GM19023 (cell line): ENCODE measurements around the gene GIPC3.
"Not testable (repeated sequence)": the region's sequence is repeated elsewhere in the genome, so short reads cannot be mapped to it uniquely, and the experiment has no call there.

Source experiments
- ATAC-seq: cut with Tn5 transposase; IDR thresholded peaks from one replicate; pipeline ENCODE4 v1.9.1; 2021; ENCODE audit warnings: mild to moderate bottlenecking, moderate library complexity; ENCODE audit not compliant: unreplicated experiment

The GIPC3 gene

DNA sequence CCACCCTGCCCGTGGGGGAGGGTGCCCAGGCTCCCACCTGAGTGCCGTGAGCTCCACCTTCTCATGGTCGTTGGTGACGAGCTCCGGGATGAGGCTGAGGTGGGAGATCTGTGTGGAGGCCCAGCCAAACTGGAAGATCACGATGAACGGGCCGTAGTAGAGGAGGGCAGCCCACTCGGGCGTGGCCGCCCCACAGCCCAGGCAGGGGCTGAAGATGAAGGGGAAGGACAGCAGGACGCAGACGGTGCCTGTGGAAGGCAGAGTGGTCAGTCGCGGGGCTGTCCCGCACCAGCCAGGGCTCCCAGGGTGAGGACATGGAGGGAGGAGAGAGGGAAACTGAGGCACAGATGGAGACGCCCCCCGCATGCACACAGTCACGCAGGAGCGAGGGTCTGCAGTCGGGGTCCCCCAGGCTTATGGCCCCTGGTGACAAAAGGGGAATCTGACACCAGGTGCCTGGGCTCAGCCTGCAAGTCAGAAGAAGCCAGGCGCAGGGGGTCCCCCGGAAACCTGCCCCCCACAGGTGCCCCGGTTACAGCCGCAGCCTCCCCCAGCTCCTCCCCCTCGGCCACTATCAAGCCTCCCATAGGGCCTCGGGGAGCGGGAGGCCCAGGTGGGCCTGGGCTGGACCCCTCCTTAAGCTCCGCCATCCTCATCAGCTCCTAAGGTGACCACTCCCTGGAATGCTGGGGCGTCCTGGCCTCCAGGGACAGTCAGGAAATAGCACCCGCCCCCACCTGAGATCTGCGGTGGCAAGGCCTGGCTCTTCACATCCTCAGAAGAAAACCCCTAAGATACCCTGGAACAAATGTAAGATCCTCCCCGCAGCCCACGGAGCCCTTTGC, 34.1 kb upstream of the GIPC3 start:
- no peak for ATAC-seq

DNA sequence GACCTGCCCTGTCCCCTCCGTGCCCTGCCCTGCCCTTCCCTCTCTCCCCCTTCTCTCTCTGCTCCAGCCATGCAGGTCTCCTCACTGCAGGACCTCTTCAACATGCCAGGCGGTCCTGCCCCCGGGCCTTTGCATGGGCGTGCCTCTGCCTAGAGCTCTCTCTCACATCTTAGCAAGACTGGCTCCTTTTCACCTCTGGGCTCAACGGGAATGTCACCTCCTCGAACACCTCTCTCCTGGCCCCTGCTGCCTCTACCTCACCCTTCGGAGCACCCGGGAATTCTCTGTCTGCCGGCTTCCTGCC, 33.5 kb upstream of the GIPC3 start:
- no peak for ATAC-seq

DNA sequence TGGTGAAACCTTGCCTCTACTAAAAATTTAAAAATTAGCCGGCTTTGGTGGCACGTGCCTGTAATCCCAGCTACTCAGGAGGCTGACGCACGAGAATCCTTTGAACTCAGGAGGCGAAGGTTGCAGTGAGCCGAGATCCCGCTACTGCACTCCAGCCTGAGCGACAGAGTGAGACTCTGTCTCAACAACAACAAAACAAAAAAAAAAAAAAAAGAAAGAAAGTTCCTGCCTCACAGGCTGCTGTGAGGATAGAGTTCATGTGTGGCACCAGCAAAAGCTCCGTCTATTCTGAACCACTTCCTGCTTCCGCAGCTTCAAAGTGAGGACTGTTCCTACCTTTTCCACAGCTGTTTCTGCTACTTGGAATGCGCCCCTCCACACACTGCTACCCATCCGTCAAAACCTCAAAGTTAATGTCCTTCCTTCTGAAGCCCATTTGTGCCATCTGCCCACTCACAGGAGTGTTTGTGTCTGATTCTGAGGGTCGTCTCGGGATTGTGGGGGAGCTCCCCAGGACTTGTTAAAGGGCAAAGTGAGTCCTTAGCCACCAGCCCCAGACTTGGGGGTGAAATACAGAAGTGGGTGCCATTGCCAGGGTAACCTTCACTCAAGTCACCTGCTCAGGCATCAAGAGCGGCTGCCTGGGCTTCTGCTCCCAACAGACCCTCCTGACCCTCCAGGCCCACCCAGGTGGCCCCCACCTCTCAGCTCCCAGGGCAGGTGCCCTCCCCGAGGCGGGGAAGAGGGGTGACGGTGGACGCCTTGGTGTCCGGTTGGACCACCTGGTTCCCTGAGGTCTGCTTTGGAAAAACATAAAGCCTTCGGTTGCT, 30.8 kb upstream of the GIPC3 start:
- no peak for ATAC-seq

DNA sequence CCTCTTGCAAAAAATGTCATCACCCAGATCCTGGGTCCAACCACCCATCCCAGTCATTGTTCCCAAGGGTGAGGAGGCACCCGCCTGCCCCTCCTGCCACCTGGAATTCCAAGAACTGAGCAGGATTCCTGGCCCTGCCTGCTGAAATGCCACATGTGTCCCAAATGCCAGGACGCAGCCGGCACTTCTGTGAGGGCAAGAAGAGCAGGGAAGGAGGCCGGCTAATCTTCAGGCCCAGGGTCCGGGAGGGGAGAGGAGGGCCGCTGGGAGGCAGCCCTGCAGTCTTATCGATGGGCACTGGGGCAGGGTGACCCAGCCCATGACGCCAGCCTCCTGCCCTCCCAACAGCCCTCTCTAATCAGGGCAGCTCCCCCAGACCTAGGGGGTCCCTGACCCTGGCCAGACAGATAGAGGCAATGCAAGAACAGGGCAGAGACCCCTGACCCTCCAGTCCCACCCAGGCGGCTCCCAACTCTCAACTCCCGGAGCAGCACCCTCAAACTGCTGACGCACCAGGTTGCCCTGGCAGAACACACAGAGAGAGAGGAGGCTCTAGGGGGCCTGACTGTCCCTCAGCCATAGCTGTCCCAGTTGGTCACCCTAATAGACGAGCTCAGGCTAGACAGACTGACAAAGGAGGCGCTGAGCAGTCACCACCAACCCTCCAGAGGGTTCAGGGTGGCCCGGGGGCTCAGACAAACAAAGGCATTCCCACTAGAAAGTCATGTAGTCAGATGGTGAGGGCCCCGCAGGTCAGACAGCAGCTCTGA, 29.4 kb upstream of the GIPC3 start:
- ATAC-seq: no peak

DNA sequence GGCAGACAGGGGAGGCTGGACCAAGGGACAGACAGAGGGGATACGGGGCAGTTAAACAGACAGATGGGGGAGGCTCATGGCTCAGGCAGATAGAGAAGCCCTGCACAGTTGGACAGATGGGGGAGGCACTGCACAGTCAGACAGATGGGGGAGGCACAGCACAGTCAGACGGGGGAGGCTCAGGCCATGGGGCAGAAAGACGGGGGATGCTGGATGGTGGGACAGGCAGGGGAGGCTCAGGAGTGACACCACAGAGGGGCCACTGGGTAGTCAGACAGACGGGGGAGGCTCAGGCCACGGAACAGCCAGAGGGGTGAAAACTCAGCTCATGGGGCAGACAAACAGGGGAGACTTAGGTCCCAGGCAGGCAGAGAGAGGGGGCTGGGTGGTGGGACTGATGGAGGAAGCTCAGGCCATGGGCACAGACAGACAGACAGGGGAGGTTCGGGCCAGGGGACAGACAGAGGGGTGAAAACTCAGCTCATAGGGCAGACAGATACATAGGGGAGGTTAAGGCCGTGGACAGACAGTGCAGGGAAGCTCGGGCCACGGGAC, 28.8 kb upstream of the GIPC3 start:
- no peak for ATAC-seq

DNA sequence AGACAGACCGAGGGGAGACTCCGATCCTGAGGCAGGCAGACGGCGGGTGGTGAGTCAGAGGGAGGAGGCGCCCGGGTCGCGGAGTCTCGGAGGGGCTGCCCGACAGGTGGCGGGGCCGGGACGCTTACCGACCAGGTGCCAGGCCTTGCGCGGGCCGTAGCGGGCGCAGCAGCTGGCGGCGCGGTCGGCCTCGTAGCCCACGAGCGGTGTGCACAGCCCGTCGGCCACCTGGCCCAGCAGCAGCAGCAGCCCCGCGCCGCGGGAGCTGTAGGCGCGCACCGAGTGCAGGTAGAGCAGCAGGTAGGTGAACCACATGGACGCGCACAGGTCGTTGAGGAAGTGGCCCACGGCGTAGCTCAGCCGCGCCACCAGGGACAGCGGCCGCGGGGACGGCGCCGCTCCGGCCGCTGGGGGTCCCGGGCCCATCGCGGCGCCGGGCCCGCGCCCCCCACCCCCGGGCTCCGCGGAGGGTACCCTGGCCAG, 28.3 kb upstream of the GIPC3 start:
- peak; percentile 16 for ATAC-seq

DNA sequence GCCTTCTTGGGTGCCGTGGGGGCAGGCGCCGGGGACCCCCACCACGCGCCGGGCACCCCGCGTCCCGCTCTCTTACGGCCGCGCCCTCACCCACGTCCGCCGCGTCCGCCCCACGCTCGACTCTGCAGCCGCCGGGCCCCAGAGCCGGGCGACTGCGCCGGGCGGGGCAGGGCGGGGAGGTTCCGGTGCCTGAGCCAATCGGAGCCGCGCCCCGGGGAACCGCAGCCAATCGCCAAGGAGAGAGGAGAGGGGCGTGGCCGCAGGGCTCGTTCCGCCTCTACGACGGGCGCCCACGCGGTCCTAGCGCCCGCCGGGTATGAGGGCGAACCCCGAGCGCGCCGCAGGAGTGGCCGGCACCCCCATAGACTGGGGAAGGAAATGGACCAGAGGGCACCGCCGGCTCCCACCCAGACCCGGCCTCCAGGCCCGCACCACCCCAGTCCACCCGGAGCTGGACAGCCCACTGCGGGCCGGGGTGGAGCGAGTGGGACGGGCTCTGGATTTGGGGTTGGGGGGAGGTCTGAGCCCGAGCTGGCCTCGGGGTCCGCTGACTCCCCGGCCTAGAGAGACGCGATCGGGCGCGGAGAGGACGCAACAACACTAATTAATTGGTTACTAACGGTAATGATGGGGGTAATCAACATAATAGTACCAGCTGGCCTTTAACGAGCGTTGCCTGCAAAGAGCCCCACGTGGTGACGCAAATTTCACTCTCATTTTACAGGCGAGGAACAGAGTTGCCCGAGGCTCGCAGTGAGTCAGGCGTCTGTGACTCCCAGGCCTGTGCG, 27.6 kb upstream of the GIPC3 start, which contains the start of gene MFSD12:
MFSD12 (minus strand) TSS at position 126 of the 788 bp plus-strand sequence. CDS start 183 bp downstream, outside the sequence.
- ATAC-seq: peak; percentile 83

DNA sequence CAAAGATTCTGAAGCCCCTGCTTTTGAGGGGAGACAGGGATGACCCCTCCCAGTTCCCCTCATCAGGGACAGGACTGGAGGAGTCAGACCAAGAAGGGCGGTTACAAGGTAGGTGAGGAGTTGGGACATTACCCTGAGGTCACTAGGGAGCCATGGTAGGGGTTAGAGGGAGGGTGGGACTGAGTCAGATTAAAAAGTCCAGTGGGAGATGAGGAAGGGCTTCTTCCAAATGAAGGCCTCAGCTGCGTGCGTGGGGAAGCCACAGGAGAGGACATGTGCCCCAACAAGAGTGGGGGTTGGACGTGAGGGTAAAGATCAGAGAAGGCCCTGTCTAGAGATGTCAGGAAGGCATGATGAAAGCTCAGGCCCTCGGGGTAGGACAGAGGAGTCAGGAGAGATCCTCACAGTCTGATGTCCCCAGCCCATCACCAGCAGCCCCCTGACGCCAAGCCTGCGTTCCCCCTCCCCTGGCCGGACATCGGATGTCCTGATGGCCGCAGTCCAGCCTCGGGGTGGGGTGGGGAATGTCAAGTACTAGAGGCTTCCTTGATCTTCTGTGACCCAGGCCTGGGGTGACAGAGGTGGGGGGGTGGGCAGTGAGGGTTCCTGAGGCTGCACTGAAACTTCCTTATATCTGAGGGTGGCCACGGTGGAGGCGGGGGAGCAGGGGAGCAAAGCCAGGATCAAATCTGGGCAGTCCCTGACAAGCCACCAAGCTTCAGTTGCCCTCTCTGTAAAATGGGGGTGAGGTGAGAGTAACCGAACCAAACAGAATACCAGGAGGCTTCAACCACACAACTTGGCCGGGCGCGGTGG, 21.4 kb upstream of the GIPC3 start:
- ATAC-seq: no peak

DNA sequence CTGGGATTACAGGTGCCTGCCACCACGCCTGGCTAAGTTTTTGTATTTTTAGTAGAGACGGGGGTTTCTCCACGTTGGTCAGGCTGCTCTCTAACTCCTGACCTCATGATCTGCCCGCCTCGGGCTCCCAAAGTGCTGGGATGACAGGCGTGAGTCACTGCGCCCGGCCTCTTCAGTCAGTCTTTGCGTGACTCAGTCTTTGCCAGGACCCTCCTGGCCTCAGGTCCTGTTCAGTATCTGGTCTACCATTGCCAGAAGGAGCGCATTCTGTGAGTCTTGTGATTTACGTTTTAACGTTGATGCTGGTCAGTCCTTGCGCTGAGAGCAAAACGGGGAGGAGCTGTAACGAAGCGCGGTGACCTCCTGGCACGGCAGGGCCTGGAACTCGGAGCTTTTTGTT, 20.1 kb upstream of the GIPC3 start:
- no peak for ATAC-seq

DNA sequence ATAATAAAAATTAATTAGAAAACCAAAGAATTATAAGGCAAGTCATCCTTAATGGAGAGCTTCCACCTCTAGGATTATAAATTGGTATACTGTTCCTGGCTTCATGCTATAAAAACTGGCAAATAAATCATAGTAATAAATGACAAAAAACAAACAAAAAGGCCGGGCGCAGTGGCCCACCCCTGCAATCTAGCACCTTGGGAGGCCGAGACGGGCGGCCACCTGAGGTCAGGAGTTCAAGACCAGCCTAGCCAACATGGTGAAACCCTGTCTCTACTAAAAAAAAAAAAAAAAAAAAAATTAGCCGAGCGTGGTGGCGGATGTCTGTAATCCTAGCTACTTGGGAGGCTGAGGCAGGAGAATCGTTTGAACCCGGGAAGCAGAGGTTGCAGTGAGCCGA, 15.2 kb upstream of the GIPC3 start:
- not testable (repeated sequence) for ATAC-seq

DNA sequence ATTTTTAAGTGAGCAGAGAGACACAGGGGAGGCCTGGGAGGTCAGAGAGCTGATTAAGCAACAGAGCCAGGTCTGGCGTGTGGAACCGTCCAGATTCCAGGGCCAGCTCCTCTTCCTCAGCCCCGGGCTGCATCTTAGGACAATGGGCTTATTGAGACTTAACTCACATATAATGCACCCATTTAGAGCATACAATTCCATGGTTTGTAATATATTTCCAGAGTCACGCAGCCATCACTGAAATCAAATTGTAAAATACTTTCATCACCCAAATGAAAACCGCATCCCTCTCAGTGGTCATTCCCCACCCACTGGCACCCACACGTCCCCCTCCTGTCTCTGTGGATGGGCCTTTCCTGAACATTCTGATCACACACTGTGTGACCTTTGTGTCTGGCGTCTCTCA, 14.7 kb upstream of the GIPC3 start:
- no peak for ATAC-seq

DNA sequence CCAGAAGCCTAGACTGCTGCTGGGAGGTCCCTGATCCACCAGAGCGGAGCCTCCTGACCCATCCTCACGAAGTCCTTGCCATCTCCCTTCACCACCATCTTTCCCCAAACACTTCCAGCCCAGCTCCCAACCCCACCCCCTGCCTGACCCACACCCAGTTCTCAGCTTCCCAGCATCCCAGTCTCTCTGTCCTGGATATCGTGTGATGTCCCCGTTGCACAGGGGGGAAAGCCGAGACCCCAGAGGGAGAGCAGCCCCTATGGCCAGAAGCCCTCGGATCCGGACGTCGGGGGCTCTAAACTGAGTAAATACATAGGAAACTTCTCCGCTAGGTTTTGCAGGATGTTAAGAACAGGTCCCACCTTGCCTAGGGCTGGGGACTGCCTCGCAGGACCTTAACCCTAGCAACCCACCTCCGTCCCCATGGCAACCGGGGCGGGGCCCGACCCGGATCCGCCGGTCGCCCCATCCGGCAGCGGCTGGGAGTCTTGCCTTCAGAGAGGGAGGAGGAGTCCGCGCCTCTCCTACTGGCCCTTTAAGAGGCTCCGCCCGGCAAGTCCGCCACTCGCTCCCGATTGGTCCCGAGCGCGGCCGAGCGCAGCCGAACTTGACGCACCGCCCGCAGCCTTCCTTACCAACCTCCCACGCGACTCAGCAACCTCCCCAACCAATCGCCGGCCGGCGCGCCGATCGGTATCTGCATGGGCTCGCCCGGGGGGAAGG, 13.0 kb upstream of the GIPC3 start:
- peak; percentile 89 for ATAC-seq

DNA sequence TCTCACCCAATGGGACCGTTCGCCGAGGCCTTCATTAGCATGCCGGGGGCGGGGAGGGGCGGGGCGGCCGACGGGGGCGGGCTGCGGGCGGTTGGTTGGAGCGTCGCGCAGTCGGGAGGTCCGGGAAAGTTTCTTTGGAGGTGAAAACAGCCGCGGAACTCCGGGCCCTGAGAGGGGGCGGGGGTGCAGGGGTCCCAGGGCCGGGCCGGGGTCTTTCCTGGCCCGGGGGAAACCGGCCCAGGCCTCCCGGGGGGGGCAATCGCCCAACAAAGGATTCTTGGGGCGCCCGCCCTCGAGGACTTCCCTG, 12.5 kb upstream of the GIPC3 start, which contains the start of gene HMG20B:
HMG20B (plus strand) TSS at position 90 of the 307 bp plus-strand sequence. CDS start 366 bp downstream, outside the sequence.
- no peak for ATAC-seq

DNA sequence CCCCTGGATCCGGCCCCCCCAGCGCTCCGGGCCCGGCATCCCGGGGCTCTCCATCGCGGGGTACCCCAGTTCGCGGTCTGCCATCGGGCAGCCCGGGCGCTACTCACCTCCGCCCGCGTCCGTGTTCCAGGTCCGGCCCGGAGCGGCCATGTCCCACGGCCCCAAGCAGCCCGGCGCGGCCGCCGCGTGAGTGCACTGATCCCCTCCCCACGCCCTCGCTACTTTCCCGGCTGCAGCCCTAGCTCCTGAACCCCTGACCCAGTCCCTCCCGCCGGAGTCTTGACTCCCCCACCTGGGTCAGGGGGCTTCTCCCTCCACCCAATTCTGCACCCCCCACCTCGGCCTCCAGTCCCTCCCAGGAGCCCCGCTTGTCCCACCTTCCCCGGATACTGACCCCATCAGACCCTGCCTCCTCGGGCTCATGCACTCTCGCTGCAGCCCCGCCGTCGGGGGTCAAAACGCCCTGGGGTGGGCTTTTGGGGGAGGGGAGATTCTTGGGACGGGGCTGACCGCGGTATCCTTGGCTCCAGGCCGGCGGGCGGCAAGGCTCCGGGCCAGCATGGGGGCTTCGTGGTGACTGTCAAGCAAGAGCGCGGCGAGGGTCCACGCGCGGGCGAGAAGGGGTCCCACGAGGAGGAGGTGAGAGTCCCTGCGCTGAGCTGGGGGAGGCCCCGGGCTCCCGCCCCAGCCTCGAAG, 12.0 kb upstream of the GIPC3 start:
- ATAC-seq: peak; percentile 8

DNA sequence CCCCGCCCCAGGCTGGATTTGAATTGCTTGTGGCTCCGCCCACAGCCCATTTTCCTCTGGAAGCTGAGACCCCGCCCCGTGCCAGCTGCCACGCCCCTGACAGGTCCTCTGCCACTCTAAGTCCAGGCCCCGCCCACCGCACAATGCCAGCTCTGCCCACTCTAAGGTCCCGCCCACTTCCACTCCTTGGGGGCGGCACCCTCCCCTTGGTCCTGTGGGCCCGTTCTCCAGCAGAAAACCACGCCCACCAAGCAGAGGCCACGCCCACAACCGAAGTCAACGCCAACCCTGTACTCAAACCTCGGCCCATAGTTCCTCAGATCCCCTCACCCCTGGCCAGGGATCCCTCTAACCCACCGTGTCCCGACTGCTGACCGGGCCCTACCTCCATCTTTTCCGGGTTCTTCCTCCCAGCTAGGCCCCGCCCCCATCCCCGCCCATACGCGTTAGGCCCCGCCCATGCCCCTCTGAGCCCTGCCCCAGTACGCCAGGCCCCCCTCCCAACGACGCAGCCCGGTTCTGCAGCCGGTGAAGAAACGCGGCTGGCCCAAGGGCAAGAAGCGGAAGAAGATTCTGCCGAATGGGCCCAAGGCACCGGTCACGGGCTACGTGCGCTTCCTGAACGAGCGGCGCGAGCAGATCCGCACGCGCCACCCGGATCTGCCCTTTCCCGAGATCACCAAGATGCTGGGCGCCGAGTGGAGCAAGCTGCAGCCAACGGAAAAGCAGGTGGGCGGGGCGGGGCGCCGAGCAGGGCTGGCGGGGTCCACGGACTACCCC, 11.2 kb upstream of the GIPC3 start:
- ATAC-seq: no peak

DNA sequence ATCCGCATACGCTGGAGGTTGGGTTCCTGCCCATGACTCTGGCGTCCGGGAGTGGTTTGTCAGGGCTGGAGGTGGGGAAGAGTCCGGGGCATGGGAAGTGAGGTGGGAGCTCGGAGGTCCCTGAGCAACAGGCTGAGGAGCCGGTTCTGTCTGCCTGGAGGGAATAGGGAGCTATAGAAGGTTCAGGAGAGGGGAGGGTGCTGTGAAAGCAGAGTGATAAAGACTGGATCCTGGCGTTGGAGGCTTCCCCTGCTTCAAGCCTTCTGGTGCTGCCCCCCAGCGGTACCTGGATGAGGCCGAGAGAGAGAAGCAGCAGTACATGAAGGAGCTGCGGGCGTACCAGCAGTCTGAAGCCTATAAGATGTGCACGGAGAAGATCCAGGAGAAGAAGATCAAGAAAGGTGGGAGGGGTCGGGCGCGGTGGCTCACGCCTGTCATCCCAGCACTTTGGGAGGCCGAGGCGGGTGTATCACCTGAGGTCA, 10.0 kb upstream of the GIPC3 start:
- ATAC-seq: no peak
